Osteoblast (primary cell): Measurements from ENCODE around the gene IQGAP3. TPM values are rescaled to one million over a fixed set of nuclear protein-coding genes. Genes with fewer than 3 reads are reported as not detected.
"Not testable (repeated sequence)": the region's sequence is repeated elsewhere in the genome, so short reads cannot be mapped to it uniquely, and the experiment has no call there.

ENCODE experiments used
- DNase-seq: peaks from one replicate; pipeline ENCODE4 v3.0.0; 2011; ENCODE audit warnings: low spot score, mixed read lengths; ENCODE audit not compliant: insufficient read length; ENCODE audit errors: missing footprints
- H2AFZ ChIP-seq: 2 replicates; pipeline ENCODE4 v1.6.0; 2011; ENCODE audit warnings: mild to moderate bottlenecking, low read length
- H3K27ac ChIP-seq: 2 replicates; pipeline ENCODE4 v1.5.1; 2011; ENCODE audit warnings: mild to moderate bottlenecking, low read depth, low read length, moderate library complexity
- H3K27me3 ChIP-seq: 2 replicates; pipeline ENCODE4 v1.6.0; 2012; ENCODE audit warnings: mild to moderate bottlenecking, control low read depth, inconsistent platforms, low read length, moderate library complexity; ENCODE audit not compliant: insufficient read depth
- H3K36me3 ChIP-seq: 2 replicates; pipeline ENCODE4 v1.5.1; 2011; ENCODE audit warnings: mild to moderate bottlenecking, low read length, control low read depth, moderate library complexity; ENCODE audit not compliant: insufficient read depth
- H3K4me1 ChIP-seq: 2 replicates; pipeline ENCODE4 v1.5.1; 2011; ENCODE audit warnings: mild to moderate bottlenecking, low read length, control low read depth, moderate library complexity; ENCODE audit not compliant: insufficient read depth
- H3K4me2 ChIP-seq: 2 replicates; pipeline ENCODE4 v1.6.0; 2011; ENCODE audit warnings: mild to moderate bottlenecking, low read length; ENCODE audit not compliant: insufficient read depth
- H3K4me3 ChIP-seq: fragments of 200-600 bp; sonication (generic); 3 replicates; pipeline ENCODE4 v1.5.1; 2012; ENCODE audit warnings: mild to moderate bottlenecking, low read length, inconsistent platforms; ENCODE audit not compliant: insufficient read depth
- H3K79me2 ChIP-seq: 2 replicates; pipeline ENCODE4 v1.6.0; 2012; ENCODE audit warnings: mild to moderate bottlenecking, low read length, control low read depth, inconsistent platforms; ENCODE audit not compliant: insufficient read depth
- H3K9me3 ChIP-seq: 2 replicates; pipeline ENCODE4 v1.5.1; 2011; ENCODE audit warnings: low read depth, low read length, control low read depth
- H4K20me1 ChIP-seq: 2 replicates; pipeline ENCODE4 v1.6.0; 2012; ENCODE audit warnings: mild to moderate bottlenecking, low read length, control low read depth; ENCODE audit not compliant: insufficient read depth
- CTCF ChIP-seq: IDR thresholded peaks from 2 replicates; pipeline ENCODE4 v1.5.1; 2011; ENCODE audit warnings: mild to moderate bottlenecking, low read depth, low read length, moderate library complexity; ENCODE audit errors: extremely low read depth
- total RNA-seq: library from RNA; depleted of rRNA; stranded (reverse); fragments of >200 nt; gene quantifications from 2 replicates; pipeline ENCODE4 v1.2.3, GENCODE V29; 2012

The IQGAP3 gene
- total RNA-seq, 1 donor: 2.9 TPM

- Histone ChIP-seq H2AFZ (no peak overlapping the region), H3K4me2 (peak overlapping the region; percentile 26), H3K27ac (no peak overlapping the region), H3K9me3 (no peaks in the 10 kb centered on the region), H4K20me1 (no peaks in the 10 kb centered on the region), H3K27me3 (peaks cover 46% of the 10 kb centered on the region), H3K79me2 (no peaks in the 10 kb centered on the region), H3K4me1 (peaks cover 8% of the 10 kb centered on the region), H3K36me3 (no peaks in the 10 kb centered on the region), H3K4me3 (peak overlapping the region; percentile 6)
- DNase-seq: no peak
- TF ChIP-seq CTCF: no peak
These were observed 43.6 kb upstream of the IQGAP3 start for GRCh38 chr1:156615946-156616345.

- TF ChIP-seq CTCF: no peak
These were observed 40.3 kb upstream of the IQGAP3 start for GRCh38 chr1:156612666-156613065.

GRCh38 chr1:156610072-156610471 is 37.7 kb upstream of the IQGAP3 start:
- H3K4me2 ChIP-seq, H3K27ac ChIP-seq, H3K9me3 ChIP-seq, H3K4me1 ChIP-seq, H4K20me1 ChIP-seq, H3K36me3 ChIP-seq, H3K4me3 ChIP-seq, H2AFZ ChIP-seq, H3K79me2 ChIP-seq, DNase-seq: not testable (repeated sequence)
- H3K27me3 ChIP-seq: peaks cover 23% of the 10 kb centered on the region

More at GRCh38 chr1:156612666-156613065, 40.3 kb upstream of the IQGAP3 start:
- peaks cover 8% of the 10 kb centered on the region for H3K4me1 ChIP-seq
- no peak overlapping the region for H3K4me2 ChIP-seq
- H2AFZ ChIP-seq: no peak overlapping the region
- no peak for DNase-seq
- no peaks in the 10 kb centered on the region for H4K20me1 ChIP-seq
- H3K27ac ChIP-seq: no peak overlapping the region
- H3K9me3 ChIP-seq: no peaks in the 10 kb centered on the region
- no peaks in the 10 kb centered on the region for H3K79me2 ChIP-seq
- no peak overlapping the region for H3K4me3 ChIP-seq
- no peaks in the 10 kb centered on the region for H3K36me3 ChIP-seq
- H3K27me3 ChIP-seq: peaks cover 31% of the 10 kb centered on the region

GRCh38 chr1:156608981-156609380 is 36.6 kb upstream of the IQGAP3 start:
- no peak overlapping the region for H3K4me2 ChIP-seq
- H3K27me3 ChIP-seq: peaks cover 18% of the 10 kb centered on the region
- no peak overlapping the region for H3K4me3 ChIP-seq
- no peak for DNase-seq
- no peaks in the 10 kb centered on the region for H3K9me3 ChIP-seq
- no peaks in the 10 kb centered on the region for H3K36me3 ChIP-seq
- no peaks in the 10 kb centered on the region for H3K4me1 ChIP-seq
- TF ChIP-seq CTCF: peak; percentile 52
- no peak overlapping the region for H2AFZ ChIP-seq
- H3K79me2 ChIP-seq: no peaks in the 10 kb centered on the region
- no peaks in the 10 kb centered on the region for H4K20me1 ChIP-seq
- H3K27ac ChIP-seq: no peak overlapping the region
